IPS-18c (cell line): ENCODE data around the gene RBMS1.
"Not testable (repeated sequence)": the region's sequence is repeated elsewhere in the genome, so short reads cannot be mapped to it uniquely, and the experiment has no call there.

Source experiments
- H3K4me3 ChIP-seq: 2 replicates; pipeline ENCODE4 v1.7.0; 2013; ENCODE audit warnings: low read depth, mild to moderate bottlenecking, low read length, moderate library complexity; ENCODE audit not compliant: insufficient read depth
- H3K9me3 ChIP-seq: one replicate; pipeline ENCODE4 v1.6.1; 2013; ENCODE audit warnings: mild to moderate bottlenecking, low read length, moderate library complexity; ENCODE audit not compliant: control insufficient read depth, insufficient read depth

The RBMS1 gene

DNA sequence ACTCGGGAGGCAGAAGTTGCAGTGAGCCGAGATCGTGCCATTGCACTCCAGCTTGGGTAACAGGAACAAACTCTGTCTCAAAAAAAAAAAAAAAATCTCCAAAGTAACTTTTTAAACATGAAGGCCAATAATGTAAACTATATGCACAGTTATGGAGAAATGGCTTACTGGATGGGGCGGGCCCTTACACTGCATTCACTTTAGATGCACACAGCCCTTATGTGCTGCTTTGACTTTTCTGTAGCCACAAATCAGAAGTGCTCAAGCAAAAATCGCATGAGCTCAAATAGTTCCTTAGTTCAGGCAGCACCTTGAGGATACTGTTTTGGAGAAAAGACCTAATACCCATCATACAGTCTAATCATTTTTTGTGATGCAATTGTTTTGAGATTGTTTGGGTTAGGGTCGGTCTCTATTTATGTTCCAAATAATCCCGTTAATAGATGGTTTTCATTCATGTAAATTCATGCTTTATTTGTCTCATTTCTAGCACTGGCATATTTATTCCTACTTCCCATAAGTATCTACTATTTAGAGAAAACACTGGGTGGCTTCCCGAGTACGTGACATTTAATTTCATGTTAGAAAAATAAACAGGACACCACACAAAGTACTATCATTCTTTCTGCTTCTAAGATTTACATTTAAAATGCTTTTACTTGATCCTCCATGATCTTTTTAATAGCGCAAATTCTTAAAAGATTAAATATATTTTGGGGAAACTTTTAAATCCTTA is 34.7 kb downstream of the RBMS1 start:
- no peaks in the 10 kb centered on the region for H3K9me3 ChIP-seq
- no peak overlapping the region for H3K4me3 ChIP-seq

DNA sequence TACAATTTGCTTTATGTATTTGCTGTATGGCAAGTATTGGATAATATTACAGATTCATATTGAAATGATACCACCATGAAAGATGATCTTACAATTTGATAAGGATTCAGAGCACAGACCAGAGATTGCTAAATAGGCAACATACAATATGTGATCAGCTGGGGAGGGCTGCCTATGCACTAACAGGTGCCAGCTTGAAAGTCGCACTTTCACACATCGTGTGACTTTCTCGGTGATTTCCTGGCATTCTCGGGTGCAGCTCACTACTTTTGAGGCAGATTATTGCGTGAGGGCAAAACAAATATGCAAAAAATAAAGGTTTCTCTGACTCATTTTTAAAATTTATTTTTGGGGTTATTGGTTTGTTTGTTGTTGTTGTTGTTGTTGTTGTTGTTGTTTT is 36.0 kb downstream of the RBMS1 start:
- Histone ChIP-seq H3K4me3 (no peak overlapping the region), H3K9me3 (no peaks in the 10 kb centered on the region)

GRCh38 chr2:160454070-160454797 is 39.4 kb downstream of the RBMS1 start:
- H3K9me3 ChIP-seq, result no peaks in the 10 kb centered on the region
- no peak overlapping the region for H3K4me3 ChIP-seq

GRCh38 chr2:160453111-160453820 is 40.3 kb downstream of the RBMS1 start:
- H3K9me3 ChIP-seq, result no peaks in the 10 kb centered on the region
- H3K4me3 ChIP-seq, result no peak overlapping the region

DNA sequence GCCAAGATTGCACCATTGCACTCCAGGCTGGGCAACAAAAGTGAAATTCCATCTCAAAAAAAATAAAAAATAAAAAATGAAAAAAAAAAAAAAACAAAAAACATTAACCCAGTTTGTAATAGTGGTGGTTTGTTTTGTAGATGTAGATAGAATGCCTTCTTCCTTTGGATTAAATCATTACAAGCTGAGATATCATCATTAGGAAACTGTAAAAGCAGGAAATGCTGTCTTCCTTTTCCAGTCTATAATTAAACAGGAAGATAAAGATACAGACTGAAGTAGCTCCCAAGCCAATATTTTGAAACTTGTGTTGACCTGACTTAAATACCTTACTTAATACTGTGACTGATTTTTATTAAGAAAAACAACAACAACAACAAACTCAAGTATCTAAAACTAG is 43.1 kb downstream of the RBMS1 start:
- no peak overlapping the region for H3K4me3 ChIP-seq
- H3K9me3 ChIP-seq, result no peaks in the 10 kb centered on the region

GRCh38 chr2:160448821-160449220 is 44.8 kb downstream of the RBMS1 start:
- not testable (repeated sequence) for H3K4me3 ChIP-seq, H3K9me3 ChIP-seq

GRCh38 chr2:160445673-160446072 is 47.9 kb downstream of the RBMS1 start:
- Histone ChIP-seq H3K9me3 (no peaks in the 10 kb centered on the region), H3K4me3 (no peak overlapping the region)

DNA sequence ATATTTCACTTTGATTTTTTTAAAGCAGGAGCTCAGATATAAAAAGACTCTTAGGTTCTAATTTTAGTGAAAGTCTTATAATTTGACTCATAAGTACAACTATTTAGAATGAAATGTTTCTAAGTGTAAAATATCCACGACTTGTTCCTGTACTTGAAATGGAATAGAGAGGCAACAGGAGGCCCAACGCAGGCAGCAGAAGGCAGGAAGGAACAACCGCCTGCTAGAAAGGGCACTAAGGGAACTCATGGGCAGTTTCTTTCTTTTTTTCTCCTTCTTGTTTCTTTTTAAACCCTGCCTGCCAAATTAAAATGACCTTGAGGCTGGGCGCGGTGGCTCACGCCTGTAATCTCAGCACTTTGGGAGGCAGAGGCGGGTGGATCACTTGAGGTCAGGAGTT is 51.0 kb downstream of the RBMS1 start:
- Histone ChIP-seq H3K9me3 (no peaks in the 10 kb centered on the region), H3K4me3 (no peak overlapping the region)

DNA sequence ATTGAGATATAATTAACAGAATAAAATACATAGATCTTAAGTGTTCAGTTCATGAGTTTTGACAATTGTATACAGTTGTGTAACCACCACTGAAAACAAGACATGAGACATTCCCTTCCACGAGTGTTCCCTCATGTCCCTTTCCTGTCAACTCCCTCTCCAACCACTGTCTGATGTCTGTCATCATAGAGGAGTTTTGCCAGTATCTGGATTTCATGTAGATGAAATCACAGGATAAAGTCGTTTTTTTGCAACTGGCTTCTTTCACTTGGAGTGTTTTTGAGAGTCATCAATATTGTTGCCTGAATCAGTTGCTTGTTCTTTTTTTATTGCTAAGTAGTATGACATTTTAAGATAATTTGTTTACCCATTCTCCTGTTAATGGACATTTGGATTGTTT is 52.7 kb downstream of the RBMS1 start:
- H3K9me3 ChIP-seq, result no peaks in the 10 kb centered on the region
- no peak overlapping the region for H3K4me3 ChIP-seq

DNA sequence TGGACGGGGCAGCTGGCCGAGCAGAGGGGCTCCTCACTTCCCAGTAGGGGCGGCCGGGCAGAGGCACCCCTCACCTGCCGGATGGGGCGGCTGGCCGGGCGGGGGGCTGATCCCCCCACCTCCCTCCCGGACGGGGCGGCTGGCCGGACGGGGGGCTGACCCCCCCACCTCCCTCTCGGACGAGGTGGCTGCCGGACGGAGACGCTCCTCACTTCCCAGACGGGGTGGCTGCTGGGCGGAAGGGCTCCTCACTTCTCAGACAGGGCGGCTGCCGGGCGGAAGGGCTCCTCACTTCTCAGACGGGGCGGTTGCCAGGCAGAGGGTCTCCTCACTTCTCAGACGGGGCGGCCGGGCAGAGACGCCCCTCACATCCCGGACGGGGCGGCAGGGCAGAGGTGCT is 54.6 kb downstream of the RBMS1 start:
- not testable (repeated sequence) for H3K4me3 ChIP-seq

GRCh38 chr2:160437273-160437672 is 56.3 kb downstream of the RBMS1 start:
- no peaks in the 10 kb centered on the region for H3K9me3 ChIP-seq

More for the DNA sequence above, 54.6 kb downstream of the RBMS1 start:
- not testable (repeated sequence) for H3K9me3 ChIP-seq

GRCh38 chr2:160434254-160434948 is 59.2 kb downstream of the RBMS1 start:
- no peaks in the 10 kb centered on the region for H3K9me3 ChIP-seq

More at GRCh38 chr2:160437273-160437672, 56.3 kb downstream of the RBMS1 start:
- no peak overlapping the region for H3K4me3 ChIP-seq

DNA sequence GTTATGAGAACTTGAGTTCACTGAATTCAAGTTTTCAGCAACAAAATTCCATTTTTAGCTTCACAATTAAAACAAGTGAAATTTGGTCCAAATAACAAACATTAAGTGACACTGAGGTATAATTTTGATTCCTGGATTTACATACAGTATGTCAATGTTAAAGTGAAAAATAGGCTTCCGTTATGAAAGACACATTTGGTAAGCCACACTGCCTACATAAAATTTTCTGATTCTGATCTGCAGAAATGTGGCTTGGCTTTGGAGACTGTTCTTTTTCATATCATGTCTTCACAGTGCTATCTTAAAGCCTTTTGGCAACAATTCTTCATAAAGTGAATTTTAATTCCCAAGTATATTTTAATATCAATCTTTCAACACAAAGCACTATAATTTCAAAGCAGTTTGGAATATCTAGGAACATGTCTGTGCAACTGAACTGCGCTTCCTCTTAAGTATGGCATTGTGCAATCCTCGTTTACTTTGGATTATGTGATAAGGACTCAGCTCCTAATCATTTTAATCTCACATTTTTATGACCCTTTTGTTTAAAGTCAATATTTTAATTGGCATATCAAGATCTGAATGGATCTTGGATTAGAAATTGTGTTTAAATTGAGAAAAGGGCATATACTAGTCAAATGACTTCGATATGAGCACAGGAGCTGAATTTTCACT is 60.0 kb downstream of the RBMS1 start:
- H3K9me3 ChIP-seq, result no peaks in the 10 kb centered on the region
- no peak overlapping the region for H3K4me3 ChIP-seq

More at GRCh38 chr2:160434254-160434948, 59.2 kb downstream of the RBMS1 start:
- no peak overlapping the region for H3K4me3 ChIP-seq

DNA sequence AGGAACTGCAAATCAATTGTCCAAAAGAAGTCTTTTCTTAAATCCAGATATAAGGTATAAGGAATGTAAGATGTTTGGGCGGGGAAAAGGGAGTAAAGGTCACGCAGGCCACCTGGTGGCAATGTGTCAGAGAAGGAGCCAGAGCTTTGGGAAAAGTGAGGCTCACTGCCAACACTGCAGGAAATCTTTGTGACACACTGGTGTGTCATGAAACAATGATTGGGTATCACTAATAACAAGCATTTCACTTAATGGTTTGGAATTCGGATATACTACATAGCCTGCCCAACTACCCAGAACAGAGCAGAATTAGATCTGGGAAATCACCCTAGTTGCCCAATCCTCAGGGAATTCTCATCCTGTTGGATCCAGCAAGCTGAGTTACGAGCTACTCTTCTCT is 61.0 kb downstream of the RBMS1 start:
- no peaks in the 10 kb centered on the region for H3K9me3 ChIP-seq
- no peak overlapping the region for H3K4me3 ChIP-seq

GRCh38 chr2:160431441-160431840 is 62.2 kb downstream of the RBMS1 start:
- no peak overlapping the region for H3K4me3 ChIP-seq
- no peaks in the 10 kb centered on the region for H3K9me3 ChIP-seq

DNA sequence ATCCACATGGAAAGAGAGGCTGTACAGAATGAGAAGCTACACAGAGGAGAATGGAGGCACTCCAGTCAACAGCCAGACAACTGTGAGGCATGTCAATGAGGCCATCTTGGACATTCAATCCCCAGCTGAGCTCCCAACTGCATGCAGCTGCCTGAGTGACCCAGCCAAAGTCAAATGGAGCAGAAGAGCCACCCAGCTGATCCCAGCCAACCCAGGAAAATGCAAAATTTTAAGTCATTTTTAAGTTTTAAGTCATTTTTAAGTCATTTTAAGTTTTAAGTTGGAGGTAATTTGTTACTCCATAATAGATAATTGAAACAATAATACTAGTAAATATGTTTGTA is 63.6 kb downstream of the RBMS1 start:
- Histone ChIP-seq H3K9me3 (no peaks in the 10 kb centered on the region), H3K4me3 (no peak overlapping the region)
